ENCODE results near the gene TIMM21.

TIMM21 gene

GRCh38 chr18:74184875-74185274, 36.6 kb downstream of the TIMM21 start:
- Histone ChIP-seq H3K9ac (no peak overlapping the region), H3K9me3 (no peaks in the 10 kb centered on the region), H3K4me2 (no peak overlapping the region), H3K27ac (no peak overlapping the region), H3K4me3 (no peak overlapping the region), H3K36me3 (no peaks in the 10 kb centered on the region), H3K4me1 (no peaks in the 10 kb centered on the region), H4K20me1 (no peaks in the 10 kb centered on the region), H3K27me3 (no peaks in the 10 kb centered on the region)
- no peak for TF ChIP-seq Cebpa-rat (IDR thresholded peaks at IDR 0.05)

- no peaks in the 10 kb centered on the region for H4K20me1 ChIP-seq
- no peak overlapping the region for H3K27ac ChIP-seq
- no peak overlapping the region for H3K4me3 ChIP-seq
- no peaks in the 10 kb centered on the region for H3K27me3 ChIP-seq
- no peak overlapping the region for H3K4me2 ChIP-seq
- H3K36me3 ChIP-seq, result no peaks in the 10 kb centered on the region
- TF ChIP-seq Cebpa-rat (IDR thresholded peaks at IDR 0.05), result no peak
- H3K4me1 ChIP-seq, result no peaks in the 10 kb centered on the region
- no peak overlapping the region for H3K9ac ChIP-seq
- no peaks in the 10 kb centered on the region for H3K9me3 ChIP-seq
Observed at GRCh38 chr18:74185860-74186259, 37.5 kb downstream of the TIMM21 start.

- TF ChIP-seq Cebpa-rat (IDR thresholded peaks at IDR 0.05), result no peak
- Histone ChIP-seq H3K9me3 (no peaks in the 10 kb centered on the region), H3K27ac (no peak overlapping the region), H3K4me3 (no peak overlapping the region), H3K4me2 (no peak overlapping the region), H3K36me3 (no peaks in the 10 kb centered on the region), H3K27me3 (no peaks in the 10 kb centered on the region), H4K20me1 (no peaks in the 10 kb centered on the region), H3K4me1 (no peaks in the 10 kb centered on the region), H3K9ac (no peak overlapping the region)
Observed at GRCh38 chr18:74186661-74187060, 38.3 kb downstream of the TIMM21 start.

GRCh38 chr18:74190086-74190485, 41.8 kb downstream of the TIMM21 start:
- H3K27me3 ChIP-seq, result no peaks in the 10 kb centered on the region
- H3K36me3 ChIP-seq, result no peaks in the 10 kb centered on the region
- H3K9ac ChIP-seq, result no peak overlapping the region
- no peak overlapping the region for H3K4me3 ChIP-seq
- H3K4me1 ChIP-seq, result no peaks in the 10 kb centered on the region
- no peak overlapping the region for H3K27ac ChIP-seq
- H4K20me1 ChIP-seq, result no peaks in the 10 kb centered on the region
- no peak for TF ChIP-seq Cebpa-rat (IDR thresholded peaks at IDR 0.05)
- no peaks in the 10 kb centered on the region for H3K9me3 ChIP-seq
- no peak overlapping the region for H3K4me2 ChIP-seq

- H3K9me3 ChIP-seq, result no peaks in the 10 kb centered on the region
- TF ChIP-seq Cebpa-rat (IDR thresholded peaks at IDR 0.05), result no peak
Observed at GRCh38 chr18:74191577-74191976, 43.3 kb downstream of the TIMM21 start.

GRCh38 chr18:74194691-74195090, 46.4 kb downstream of the TIMM21 start:
- Histone ChIP-seq H3K4me3 (no peak overlapping the region), H3K4me1 (peaks cover 25% of the 10 kb centered on the region), H3K27me3 (no peaks in the 10 kb centered on the region), H4K20me1 (no peaks in the 10 kb centered on the region), H3K27ac (no peak overlapping the region), H3K9ac (no peak overlapping the region), H3K36me3 (no peaks in the 10 kb centered on the region), H3K9me3 (no peaks in the 10 kb centered on the region), H3K4me2 (no peak overlapping the region)
- no peak for TF ChIP-seq Cebpa-rat (IDR thresholded peaks at IDR 0.05)

More at GRCh38 chr18:74191577-74191976, 43.3 kb downstream of the TIMM21 start:
- Histone ChIP-seq H3K36me3 (no peaks in the 10 kb centered on the region), H3K4me3 (no peak overlapping the region), H3K4me1 (no peaks in the 10 kb centered on the region), H3K4me2 (no peak overlapping the region), H3K27me3 (no peaks in the 10 kb centered on the region), H3K27ac (no peak overlapping the region), H3K9ac (no peak overlapping the region), H4K20me1 (no peaks in the 10 kb centered on the region)

- Histone ChIP-seq H3K4me2 (peak overlapping the region; percentile 59), H3K36me3 (no peaks in the 10 kb centered on the region), H3K4me1 (peaks cover 25% of the 10 kb centered on the region), H3K9me3 (no peaks in the 10 kb centered on the region), H4K20me1 (no peaks in the 10 kb centered on the region), H3K4me3 (peak overlapping the region; percentile 21; the same call in 1 of the 2 replicates), H3K27me3 (no peaks in the 10 kb centered on the region), H3K9ac (0 out of 2 replicates have a peak overlapping the region, but pooled peaks have one; percentile 46), H3K27ac (peak overlapping the region; percentile 62)
- no peak for TF ChIP-seq Cebpa-rat (IDR thresholded peaks at IDR 0.05)
Observed at GRCh38 chr18:74196220-74197119, 48.1 kb downstream of the TIMM21 start.

GRCh38 chr18:74197705-74198341, 49.5 kb downstream of the TIMM21 start:
- Histone ChIP-seq H3K36me3 (no peaks in the 10 kb centered on the region), H3K4me3 (no peak overlapping the region), H3K4me1 (peaks cover 25% of the 10 kb centered on the region), H3K4me2 (peak overlapping the region; percentile 72), H4K20me1 (no peaks in the 10 kb centered on the region), H3K9me3 (no peaks in the 10 kb centered on the region), H3K27ac (peak overlapping the region; percentile 59), H3K27me3 (no peaks in the 10 kb centered on the region), H3K9ac (no peak overlapping the region)
- TF ChIP-seq Cebpa-rat (IDR thresholded peaks at IDR 0.05), result no peak

- H3K9ac ChIP-seq, result no peak overlapping the region
- H3K9me3 ChIP-seq, result no peaks in the 10 kb centered on the region
- H3K27ac ChIP-seq, result peak overlapping the region; percentile 59
- no peaks in the 10 kb centered on the region for H3K36me3 ChIP-seq
- TF ChIP-seq Cebpa-rat (IDR thresholded peaks at IDR 0.05), result no peak
- no peaks in the 10 kb centered on the region for H4K20me1 ChIP-seq
- peaks cover 25% of the 10 kb centered on the region for H3K4me1 ChIP-seq
- no peaks in the 10 kb centered on the region for H3K27me3 ChIP-seq
- no peak overlapping the region for H3K4me3 ChIP-seq
- peak overlapping the region; percentile 72 for H3K4me2 ChIP-seq
Observed at GRCh38 chr18:74198453-74198852, 50.1 kb downstream of the TIMM21 start.

- no peaks in the 10 kb centered on the region for H4K20me1 ChIP-seq
- H3K4me2 ChIP-seq, result no peak overlapping the region
- no peaks in the 10 kb centered on the region for H3K27me3 ChIP-seq
- no peak overlapping the region for H3K27ac ChIP-seq
- no peak overlapping the region for H3K4me3 ChIP-seq
- H3K4me1 ChIP-seq, result peaks cover 25% of the 10 kb centered on the region
- H3K9me3 ChIP-seq, result no peaks in the 10 kb centered on the region
- no peak overlapping the region for H3K9ac ChIP-seq
- TF ChIP-seq Cebpa-rat (IDR thresholded peaks at IDR 0.05), result no peak
- H3K36me3 ChIP-seq, result no peaks in the 10 kb centered on the region
Observed at GRCh38 chr18:74200780-74201179, 52.5 kb downstream of the TIMM21 start.
